GM18498 (cell line): ENCODE data around the gene CKB.
"Not testable (repeated sequence)": the region's sequence is repeated elsewhere in the genome, so short reads cannot be mapped to it uniquely, and the experiment has no call there.

Experiments
- ATAC-seq: cut with Tn5 transposase; IDR thresholded peaks from one replicate; pipeline ENCODE4 v1.9.1; 2021; ENCODE audit warnings: mild to moderate bottlenecking, moderate library complexity; ENCODE audit not compliant: unreplicated experiment

The CKB gene

GRCh38 chr14:103514596-103515421 is 7.8 kb downstream of the CKB start:
- no peak for ATAC-seq

GRCh38 chr14:103512701-103513611 is 9.7 kb downstream of the CKB start:
- ATAC-seq = no peak

GRCh38 chr14:103512180-103512579 is 10.4 kb downstream of the CKB start:
- ATAC-seq = not testable (repeated sequence)

- no peak for ATAC-seq
These were observed 11.6 kb downstream of the CKB start for GRCh38 chr14:103510724-103511693.

- ATAC-seq = no peak
These were observed 12.5 kb downstream of the CKB start for GRCh38 chr14:103509864-103510723.

- no peak for ATAC-seq
These were observed 13.9 kb downstream of the CKB start for GRCh38 chr14:103508521-103509329.

GRCh38 chr14:103507751-103508150 is 14.9 kb downstream of the CKB start:
- ATAC-seq = no peak

- ATAC-seq = no peak
These were observed 17.6 kb downstream of the CKB start for GRCh38 chr14:103504991-103505565.

GRCh38 chr14:103503296-103503695 is 19.3 kb downstream of the CKB start:
- no peak for ATAC-seq

- no peak for ATAC-seq
These were observed 19.8 kb downstream of the CKB start for GRCh38 chr14:103502877-103503276.

GRCh38 chr14:103501921-103502669 is 20.5 kb downstream of the CKB start:
- ATAC-seq = no peak

GRCh38 chr14:103501041-103501870 is 21.4 kb downstream of the CKB start:
- ATAC-seq = no peak

- peak; percentile 47 for ATAC-seq
These were observed 22.3 kb downstream of the CKB start for GRCh38 chr14:103500148-103500990.

GRCh38 chr14:103499709-103500108 is 22.9 kb downstream of the CKB start:
- ATAC-seq = no peak

GRCh38 chr14:103496776-103497175 is 25.9 kb downstream of the CKB start:
- ATAC-seq = no peak

- no peak for ATAC-seq
These were observed 26.8 kb downstream of the CKB start for GRCh38 chr14:103495854-103496253.
